Liver (tissue), 9 donors: ENCODE data around the gene ATP6V0A4. TPM values are rescaled to one million over a fixed set of nuclear protein-coding genes. Genes with fewer than 3 reads are reported as not detected.

Source experiments
- DNase-seq: peaks from one replicate; pipeline ENCODE4 v3.0.0-alpha.2; 2017; ENCODE audit warnings: low spot score
- H3K27ac ChIP-seq, 2 donors: one replicate each; pipeline ENCODE4 v1.7.0; 2013; ENCODE audit warnings: inconsistent platforms in 2 of 2, low read length in 2 of 2, control low read depth in 1 of 2, low read depth in 1 of 2, mild to moderate bottlenecking in 1 of 2
- H3K27me3 ChIP-seq, 4 donors: one replicate each; pipeline versions ENCODE4 v1.6.1 to v1.7.0; 2013; ENCODE audit warnings: low read length in 3 of 4, inconsistent platforms in 1 of 4, mild to moderate bottlenecking in 1 of 4, moderate library complexity in 1 of 4; ENCODE audit not compliant: control insufficient read depth in 4 of 4, insufficient read depth in 4 of 4
- H3K36me3 ChIP-seq, 4 donors: one replicate each; pipeline versions ENCODE4 v1.6.1 to v1.7.0; 2013; ENCODE audit warnings: low read length in 3 of 4, mild to moderate bottlenecking in 3 of 4, low read depth in 1 of 4, moderate library complexity in 1 of 4; ENCODE audit not compliant: control insufficient read depth in 4 of 4, insufficient read depth in 3 of 4
- H3K4me1 ChIP-seq, 4 donors: one replicate each; pipeline versions ENCODE4 v1.6.1 to v1.7.0; 2013; ENCODE audit warnings: low read length in 3 of 4, mild to moderate bottlenecking in 3 of 4, moderate library complexity in 1 of 4; ENCODE audit not compliant: control insufficient read depth in 4 of 4, insufficient read depth in 4 of 4
- H3K4me3 ChIP-seq, 3 donors: one replicate each; pipeline versions ENCODE4 v1.6.1 to v1.7.0; 2013; ENCODE audit warnings: low read length in 3 of 3, control low read depth in 1 of 3, low read depth in 1 of 3, mild to moderate bottlenecking in 1 of 3
- H3K9ac ChIP-seq, 2 donors: one replicate each; pipeline ENCODE4 v1.7.0; 2013; ENCODE audit warnings: low read length in 2 of 2, mild to moderate bottlenecking in 2 of 2, moderate library complexity in 2 of 2, control low read depth in 1 of 2, low read depth in 1 of 2
- H3K9me3 ChIP-seq, 4 donors: one replicate each; pipeline versions ENCODE4 v1.6.1 to v1.7.0; 2013; ENCODE audit warnings: low read length in 3 of 4; ENCODE audit not compliant: control insufficient read depth in 4 of 4
- ATF3 ChIP-seq: IDR thresholded peaks from 2 replicates; pipeline ENCODE4 v1.6.1; 2016; ENCODE audit warnings: antibody characterized with exemption
- EGR1 ChIP-seq, 2 donors: IDR thresholded peaks; 2 replicates each; pipeline ENCODE4 v1.6.1; 2016 to 2018; ENCODE audit warnings: antibody characterized with exemption in 2 of 2, low read depth in 2 of 2
- FOXA1 ChIP-seq: IDR thresholded peaks from 2 replicates; pipeline ENCODE4 v1.6.1; 2016; ENCODE audit warnings: antibody characterized with exemption
- FOXA2 ChIP-seq: IDR thresholded peaks from 2 replicates; pipeline ENCODE4 v1.6.1; 2016; ENCODE audit warnings: antibody characterized with exemption
- GABPA ChIP-seq, 2 donors: IDR thresholded peaks in 1 of 2; conservative IDR thresholded peaks in 1 of 2; 2 replicates each; pipeline ENCODE4 v1.6.1; 2016; ENCODE audit warnings: antibody characterized with exemption in 2 of 2, mild to moderate bottlenecking in 1 of 2, moderate library complexity in 1 of 2
- HNF4A ChIP-seq, 2 donors: conservative IDR thresholded peaks; 2 replicates each; pipeline ENCODE4 v1.6.1; 2016; ENCODE audit warnings: antibody characterized with exemption in 2 of 2, mild to moderate bottlenecking in 2 of 2
- HNF4G ChIP-seq: IDR thresholded peaks from 2 replicates; pipeline ENCODE4 v1.6.1; 2016; ENCODE audit warnings: antibody characterized with exemption
- JUND ChIP-seq, 2 donors: IDR thresholded peaks; 2 replicates each; pipeline ENCODE4 v1.6.1; 2016; ENCODE audit warnings: antibody characterized with exemption in 2 of 2
- RAD21 ChIP-seq, 2 donors: IDR thresholded peaks; 2 replicates each; pipeline ENCODE4 v1.6.1; 2016; ENCODE audit warnings: antibody characterized with exemption in 2 of 2, mild to moderate bottlenecking in 2 of 2
- RXRA ChIP-seq, 2 donors: IDR thresholded peaks; 2 replicates each; pipeline ENCODE4 v1.6.1; 2017 to 2018; ENCODE audit warnings: antibody characterized with exemption in 2 of 2, mild to moderate bottlenecking in 1 of 2
- SP1 ChIP-seq: IDR thresholded peaks from 2 replicates; pipeline ENCODE4 v1.6.1; 2018; ENCODE audit warnings: antibody characterized with exemption, mild to moderate bottlenecking
- TAF1 ChIP-seq: conservative IDR thresholded peaks from 2 replicates; pipeline ENCODE4 v1.6.1; 2016; ENCODE audit warnings: antibody characterized with exemption, mild to moderate bottlenecking
- YY1 ChIP-seq: IDR thresholded peaks from 2 replicates; pipeline ENCODE4 v1.6.1; 2016; ENCODE audit warnings: antibody characterized with exemption, mild to moderate bottlenecking
- ZBTB33 ChIP-seq: IDR thresholded peaks from 2 replicates; pipeline ENCODE4 v1.6.1; 2016; ENCODE audit warnings: antibody characterized with exemption
- WGBS: extraction: QIAGEN DNeasy Blood & Tissue Kit; methylation state at CpG from one replicate; pipeline ENCODE4 v1.1.7; 2013; 5-methylcytosine and 5-hydroxymethylcytosine counted together
- polyA plus RNA-seq, 2 donors: library from polyadenylated mRNA; stranded (reverse) in 1 of 2; unstranded in 1 of 2; fragments of 200-250 nt in 1 of 2; fragments of >200 nt in 1 of 2; fragmentation: Nextera tagmentation in 1 of 2; extraction: Ambion mirVana in 1 of 2; gene quantifications; one replicate each; pipeline versions ENCODE4 v1.2.1 to v1.2.3, GENCODE V29; 2013 to 2015
- total RNA-seq, 2 donors: library from RNA; depleted of rRNA; stranded (reverse); fragments of >200 nt; gene quantifications; one replicate each; pipeline ENCODE4 v1.2.3, GENCODE V29; 2014
- TF ChIP-seq, protein P1 (sequence below): fragments of 150-350 bp; IDR thresholded peaks from 2 replicates; pipeline ENCODE4 v1.5.1; 2017; ENCODE audit warnings: improper control_type of control experiment, low read depth, low read length; ENCODE audit not compliant: missing input control
- TF ChIP-seq, protein P2 (sequence below): IDR thresholded peaks from 2 replicates; pipeline ENCODE4 v1.6.1; 2016; ENCODE audit warnings: antibody characterized with exemption
- donor health status: healthy.
- donor health status: healthy.
- donor health status: healthy.
- donor health status: healthy.
- donor health status: healthy.

ATP6V0A4 gene
- total and polyA plus RNA-seq, 4 donors, result not detected

- TF ChIP-seq, protein P1, sequence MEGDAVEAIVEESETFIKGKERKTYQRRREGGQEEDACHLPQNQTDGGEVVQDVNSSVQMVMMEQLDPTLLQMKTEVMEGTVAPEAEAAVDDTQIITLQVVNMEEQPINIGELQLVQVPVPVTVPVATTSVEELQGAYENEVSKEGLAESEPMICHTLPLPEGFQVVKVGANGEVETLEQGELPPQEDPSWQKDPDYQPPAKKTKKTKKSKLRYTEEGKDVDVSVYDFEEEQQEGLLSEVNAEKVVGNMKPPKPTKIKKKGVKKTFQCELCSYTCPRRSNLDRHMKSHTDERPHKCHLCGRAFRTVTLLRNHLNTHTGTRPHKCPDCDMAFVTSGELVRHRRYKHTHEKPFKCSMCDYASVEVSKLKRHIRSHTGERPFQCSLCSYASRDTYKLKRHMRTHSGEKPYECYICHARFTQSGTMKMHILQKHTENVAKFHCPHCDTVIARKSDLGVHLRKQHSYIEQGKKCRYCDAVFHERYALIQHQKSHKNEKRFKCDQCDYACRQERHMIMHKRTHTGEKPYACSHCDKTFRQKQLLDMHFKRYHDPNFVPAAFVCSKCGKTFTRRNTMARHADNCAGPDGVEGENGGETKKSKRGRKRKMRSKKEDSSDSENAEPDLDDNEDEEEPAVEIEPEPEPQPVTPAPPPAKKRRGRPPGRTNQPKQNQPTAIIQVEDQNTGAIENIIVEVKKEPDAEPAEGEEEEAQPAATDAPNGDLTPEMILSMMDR, result no peak
- TF ChIP-seq, protein P2, sequence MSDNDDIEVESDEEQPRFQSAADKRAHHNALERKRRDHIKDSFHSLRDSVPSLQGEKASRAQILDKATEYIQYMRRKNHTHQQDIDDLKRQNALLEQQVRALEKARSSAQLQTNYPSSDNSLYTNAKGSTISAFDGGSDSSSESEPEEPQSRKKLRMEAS, result no peak
- TF ChIP-seq EGR1 (IDR thresholded peaks at IDR 0.05; ENCODE audit: low read depth in 2 of 2) (no peak), ZBTB33 (no peak), YY1 (no peak), HNF4G (no peak), HNF4A (conservative IDR thresholded peaks at IDR 0.05) (no peak), FOXA1 (no peak), TAF1 (no peak), RAD21 (IDR thresholded peaks at IDR 0.05) (no peak), GABPA (IDR thresholded peaks at IDR 0.05 in 1 of 2, conservative IDR thresholded peaks at IDR 0.05 in 1 of 2) (no peak), SP1 (no peak), FOXA2 (no peak)
Measured at GRCh38 chr7:138802706-138803105, 4.7 kb upstream of the ATP6V0A4 start (continued).

GRCh38 chr7:138801256-138801655 is 3.3 kb upstream of the ATP6V0A4 start:
- Histone ChIP-seq H3K9me3 (no peaks in the 10 kb centered on the region), H3K9ac (no peak overlapping the region), H3K36me3 (no peaks in the 10 kb centered on the region), H3K27ac (no peak overlapping the region), H3K4me1 (no peaks in the 10 kb centered on the region), H3K27me3 (peaks cover 0 to 4% (median 0%) of the 10 kb centered on the region in 4 donors), H3K4me3 (no peak overlapping the region)
- TF ChIP-seq RXRA (IDR thresholded peaks at IDR 0.05) (no peak), FOXA2 (no peak), JUND (IDR thresholded peaks at IDR 0.05) (no peak), ATF3 (no peak), RAD21 (IDR thresholded peaks at IDR 0.05) (no peak), ZBTB33 (no peak), TAF1 (no peak), HNF4A (conservative IDR thresholded peaks at IDR 0.05) (no peak), SP1 (no peak), EGR1 (IDR thresholded peaks at IDR 0.05; ENCODE audit: low read depth in 2 of 2) (no peak)
- no peak for DNase-seq
- 90% methylated on average over 3 of the region's 3 CpGs for WGBS
